ENCODE results near the gene PTPN21. TPM values are rescaled to one million over a fixed set of nuclear protein-coding genes. Genes with fewer than 3 reads are reported as not detected.

Gene PTPN21
- total RNA-seq, 1 experiment from 2014 or later: 15.0 TPM

DNA sequence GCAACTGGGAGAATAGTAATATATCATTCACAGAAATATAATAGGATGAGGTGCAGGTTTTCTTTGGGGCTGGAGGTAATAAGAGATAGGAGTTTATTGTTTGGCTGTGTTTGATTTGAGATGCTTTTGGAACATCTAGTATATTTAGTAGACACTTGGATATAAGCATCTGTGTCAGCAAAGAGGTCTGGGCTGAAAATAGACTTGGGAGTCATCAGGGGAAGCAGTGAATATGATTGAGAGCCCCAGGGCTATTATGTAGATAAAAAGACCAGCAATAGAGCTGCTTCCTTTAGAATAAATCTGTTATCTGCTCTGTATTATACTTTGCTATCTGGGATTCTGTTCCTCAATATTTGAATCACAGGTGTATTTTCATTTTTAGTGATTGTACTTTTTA lies 132.8 kb downstream of the PTPN21 start:
- ATAC-seq (no peak), DNase-seq (ENCODE audit: low read depth, low spot score) (no peak)
- no TSS peak for BruUV-seq (replicated peaks)
- Histone ChIP-seq H3K9me3 (ENCODE audit: control insufficient read depth, insufficient read depth, low read depth, low read length) (no peaks in the 10 kb centered on the region), H3K4me1 (ENCODE audit: control insufficient read depth, insufficient read depth, low read length) (no peaks in the 10 kb centered on the region), H3K27me3 (ENCODE audit: control insufficient read depth, insufficient read depth, low read length) (no peaks in the 10 kb centered on the region), H3K4me3 (ENCODE audit: low read depth in 2 of 2, low read length in 2 of 2) (no peak overlapping the region), H3K36me3 (ENCODE audit: control insufficient read depth, insufficient read depth, low read length) (no peaks in the 10 kb centered on the region), H3K27ac (ENCODE audit: low read length) (no peak overlapping the region)
- POLR2A ChIA-PET: no interaction called here
- TF ChIP-seq SIN3A (IDR thresholded peaks at IDR 0.05; ENCODE audit: borderline replicate concordance, insufficient read depth, low read depth, low read length) (no peak), TCF7L2 (IDR thresholded peaks at IDR 0.05; ENCODE audit: low read depth, low read length) (no peak), POLR2AphosphoS5 (IDR thresholded peaks at IDR 0.05; ENCODE audit: low read depth, low read length) (no peak)
- TF ChIP-seq, protein P1, sequence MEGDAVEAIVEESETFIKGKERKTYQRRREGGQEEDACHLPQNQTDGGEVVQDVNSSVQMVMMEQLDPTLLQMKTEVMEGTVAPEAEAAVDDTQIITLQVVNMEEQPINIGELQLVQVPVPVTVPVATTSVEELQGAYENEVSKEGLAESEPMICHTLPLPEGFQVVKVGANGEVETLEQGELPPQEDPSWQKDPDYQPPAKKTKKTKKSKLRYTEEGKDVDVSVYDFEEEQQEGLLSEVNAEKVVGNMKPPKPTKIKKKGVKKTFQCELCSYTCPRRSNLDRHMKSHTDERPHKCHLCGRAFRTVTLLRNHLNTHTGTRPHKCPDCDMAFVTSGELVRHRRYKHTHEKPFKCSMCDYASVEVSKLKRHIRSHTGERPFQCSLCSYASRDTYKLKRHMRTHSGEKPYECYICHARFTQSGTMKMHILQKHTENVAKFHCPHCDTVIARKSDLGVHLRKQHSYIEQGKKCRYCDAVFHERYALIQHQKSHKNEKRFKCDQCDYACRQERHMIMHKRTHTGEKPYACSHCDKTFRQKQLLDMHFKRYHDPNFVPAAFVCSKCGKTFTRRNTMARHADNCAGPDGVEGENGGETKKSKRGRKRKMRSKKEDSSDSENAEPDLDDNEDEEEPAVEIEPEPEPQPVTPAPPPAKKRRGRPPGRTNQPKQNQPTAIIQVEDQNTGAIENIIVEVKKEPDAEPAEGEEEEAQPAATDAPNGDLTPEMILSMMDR (IDR thresholded peaks at IDR 0.05): no peak
- TF ChIP-seq, protein P2, sequence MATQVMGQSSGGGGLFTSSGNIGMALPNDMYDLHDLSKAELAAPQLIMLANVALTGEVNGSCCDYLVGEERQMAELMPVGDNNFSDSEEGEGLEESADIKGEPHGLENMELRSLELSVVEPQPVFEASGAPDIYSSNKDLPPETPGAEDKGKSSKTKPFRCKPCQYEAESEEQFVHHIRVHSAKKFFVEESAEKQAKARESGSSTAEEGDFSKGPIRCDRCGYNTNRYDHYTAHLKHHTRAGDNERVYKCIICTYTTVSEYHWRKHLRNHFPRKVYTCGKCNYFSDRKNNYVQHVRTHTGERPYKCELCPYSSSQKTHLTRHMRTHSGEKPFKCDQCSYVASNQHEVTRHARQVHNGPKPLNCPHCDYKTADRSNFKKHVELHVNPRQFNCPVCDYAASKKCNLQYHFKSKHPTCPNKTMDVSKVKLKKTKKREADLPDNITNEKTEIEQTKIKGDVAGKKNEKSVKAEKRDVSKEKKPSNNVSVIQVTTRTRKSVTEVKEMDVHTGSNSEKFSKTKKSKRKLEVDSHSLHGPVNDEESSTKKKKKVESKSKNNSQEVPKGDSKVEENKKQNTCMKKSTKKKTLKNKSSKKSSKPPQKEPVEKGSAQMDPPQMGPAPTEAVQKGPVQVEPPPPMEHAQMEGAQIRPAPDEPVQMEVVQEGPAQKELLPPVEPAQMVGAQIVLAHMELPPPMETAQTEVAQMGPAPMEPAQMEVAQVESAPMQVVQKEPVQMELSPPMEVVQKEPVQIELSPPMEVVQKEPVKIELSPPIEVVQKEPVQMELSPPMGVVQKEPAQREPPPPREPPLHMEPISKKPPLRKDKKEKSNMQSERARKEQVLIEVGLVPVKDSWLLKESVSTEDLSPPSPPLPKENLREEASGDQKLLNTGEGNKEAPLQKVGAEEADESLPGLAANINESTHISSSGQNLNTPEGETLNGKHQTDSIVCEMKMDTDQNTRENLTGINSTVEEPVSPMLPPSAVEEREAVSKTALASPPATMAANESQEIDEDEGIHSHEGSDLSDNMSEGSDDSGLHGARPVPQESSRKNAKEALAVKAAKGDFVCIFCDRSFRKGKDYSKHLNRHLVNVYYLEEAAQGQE (IDR thresholded peaks at IDR 0.05; ENCODE audit: insufficient read depth in 1 of 2, low read depth in 2 of 2, low read length in 1 of 2): no peak
- in situ Hi-C loops (cut with HindIII; ENCODE audit: low pct_unique_long_range_greater_than_20kb, low sequenced_read_pairs): no loop called here
- intact Hi-C loops (cut with micrococcal nuclease; ENCODE audit: unreplicated experiment): no loop called here
- CTCF ChIA-PET: no interaction called here

DNA sequence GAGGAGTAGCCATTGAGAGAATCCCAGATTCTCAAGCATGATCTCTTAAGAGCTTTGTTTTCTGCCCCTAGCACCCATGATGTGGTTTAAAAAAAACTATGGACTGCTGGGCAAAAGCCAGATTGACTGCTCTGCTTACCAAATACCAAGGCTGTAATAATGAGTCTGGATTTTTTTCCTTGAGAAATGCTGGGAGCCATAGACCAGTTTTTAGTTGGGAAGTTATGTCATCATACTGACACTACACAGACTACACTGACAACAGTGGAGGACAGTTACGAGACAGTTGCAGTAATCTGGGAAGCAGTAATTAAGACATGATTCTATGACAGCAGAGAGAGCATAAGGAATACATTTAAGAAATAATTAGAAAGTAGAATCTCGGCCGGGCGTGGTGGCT lies 133.5 kb downstream of the PTPN21 start:
- Histone ChIP-seq H3K27me3 (ENCODE audit: control insufficient read depth, insufficient read depth, low read length) (no peaks in the 10 kb centered on the region), H3K36me3 (ENCODE audit: control insufficient read depth, insufficient read depth, low read length) (no peaks in the 10 kb centered on the region), H3K9me3 (ENCODE audit: control insufficient read depth, insufficient read depth, low read depth, low read length) (0 out of 2 replicates have a peak, but pooled peaks cover 4% of the 10 kb centered on the region), H3K27ac (ENCODE audit: low read length) (no peak overlapping the region), H3K4me3 (ENCODE audit: low read depth in 2 of 2, low read length in 2 of 2) (no peak overlapping the region), H3K4me1 (ENCODE audit: control insufficient read depth, insufficient read depth, low read length) (no peaks in the 10 kb centered on the region)
- TF ChIP-seq POLR2AphosphoS5 (IDR thresholded peaks at IDR 0.05; ENCODE audit: low read depth, low read length): no peak
- DNase-seq (ENCODE audit: low read depth, low spot score): no peak
- in situ Hi-C loops (cut with HindIII; ENCODE audit: low pct_unique_long_range_greater_than_20kb, low sequenced_read_pairs) (no loop called here), intact Hi-C loops (cut with micrococcal nuclease; ENCODE audit: unreplicated experiment) (no loop called here)
- ChIA-PET POLR2A (no interaction called here), CTCF (no interaction called here)
- no peak for ATAC-seq
- BruUV-seq (replicated peaks): no TSS peak

DNA sequence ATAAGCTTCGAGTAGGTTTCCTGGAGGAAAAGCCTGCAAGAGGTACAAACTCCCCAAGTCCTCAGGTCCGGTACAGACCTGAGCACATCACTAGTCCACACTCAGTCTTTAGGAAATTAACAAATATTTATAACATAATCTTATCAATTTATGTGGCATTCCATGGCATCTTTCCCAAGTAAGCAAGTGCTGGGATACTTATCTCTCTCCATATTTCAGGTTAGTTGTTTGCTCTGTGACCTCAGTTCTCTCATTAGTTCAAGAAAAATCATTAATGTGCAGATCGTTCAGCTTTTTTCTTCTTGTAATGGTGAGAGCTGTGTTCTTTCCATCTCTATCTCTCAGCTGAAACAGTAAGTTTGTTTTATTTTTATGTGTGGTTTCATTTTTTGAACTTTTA lies 134.6 kb downstream of the PTPN21 start:
- intact Hi-C loops (cut with micrococcal nuclease; ENCODE audit: unreplicated experiment): no loop called here
- ATAC-seq: no peak
- H3K4me3 ChIP-seq (ENCODE audit: low read depth in 2 of 2, low read length in 2 of 2): no peak overlapping the region

More for the DNA sequence above, 134.6 kb downstream of the PTPN21 start:
- DNase-seq (ENCODE audit: low read depth, low spot score): no peak
- CTCF ChIA-PET: no interaction called here
- Histone ChIP-seq H3K36me3 (ENCODE audit: control insufficient read depth, insufficient read depth, low read length) (no peaks in the 10 kb centered on the region), H3K9me3 (ENCODE audit: control insufficient read depth, insufficient read depth, low read depth, low read length) (peaks cover 4% of the 10 kb centered on the region; the same call in 1 of the 2 replicates), H3K27ac (ENCODE audit: low read length) (no peak overlapping the region), H3K27me3 (ENCODE audit: control insufficient read depth, insufficient read depth, low read length) (no peaks in the 10 kb centered on the region), H3K4me1 (ENCODE audit: control insufficient read depth, insufficient read depth, low read length) (no peaks in the 10 kb centered on the region)
- POLR2A ChIA-PET: no interaction called here
- in situ Hi-C loops (cut with HindIII; ENCODE audit: low pct_unique_long_range_greater_than_20kb, low sequenced_read_pairs): no loop called here
- BruUV-seq (replicated peaks): no TSS peak
- TF ChIP-seq, protein P1 (IDR thresholded peaks at IDR 0.05): no peak
- TF ChIP-seq, protein P2 (IDR thresholded peaks at IDR 0.05; ENCODE audit: insufficient read depth in 1 of 2, low read depth in 2 of 2, low read length in 1 of 2): no peak
